Natural killer cell (primary cell): Measurements from ENCODE around the gene DIRAS3. TPM values are rescaled to one million over a fixed set of nuclear protein-coding genes. Genes with fewer than 3 reads are reported as not detected.

Experiments
- ATAC-seq, 3 donors: fragments of 150-1000 bp in 2 of 3; fragments of 200-7000 bp in 1 of 3; cut with Tn5 transposase; 1 replicate in 1 of 3; 2 replicates in 2 of 3; pipeline ENCODE4 v1.10.0; 2021; ENCODE audit warnings: mild to moderate bottlenecking in 2 of 3, moderate library complexity in 2 of 3
- DNase-seq, 2 donors: peaks; one replicate each; pipeline versions ENCODE4 v3.0.0 to v3.0.0-alpha.2; 2013 to 2021; ENCODE audit warnings: mixed read lengths in 1 of 2
- H3K27ac ChIP-seq: one replicate; pipeline ENCODE4 v1.5.1; 2013; ENCODE audit warnings: mild to moderate bottlenecking, low read length
- H3K27me3 ChIP-seq: one replicate; pipeline ENCODE4 v1.6.1; 2013; ENCODE audit warnings: low read length; ENCODE audit not compliant: control insufficient read depth, insufficient read depth
- H3K36me3 ChIP-seq: one replicate; pipeline ENCODE4 v1.6.1; 2013; ENCODE audit warnings: low read length; ENCODE audit not compliant: control insufficient read depth, insufficient read depth
- H3K4me1 ChIP-seq: one replicate; pipeline ENCODE4 v1.6.1; 2013; ENCODE audit warnings: low read length; ENCODE audit not compliant: control insufficient read depth, insufficient read depth
- H3K4me3 ChIP-seq: one replicate; pipeline ENCODE4 v1.5.1; 2013; ENCODE audit warnings: low read length
- H3K9me3 ChIP-seq: one replicate; pipeline ENCODE4 v1.6.1; 2013; ENCODE audit warnings: low read length; ENCODE audit not compliant: control insufficient read depth, insufficient read depth
- H3K27ac Mint-ChIP-seq, 2 donors: one replicate each; pipeline ENCODE4 v1.8.0; 2022; ENCODE audit warnings: mild to moderate bottlenecking in 2 of 2, mixed read lengths in 2 of 2, moderate library complexity in 1 of 2
- H3K27me3 Mint-ChIP-seq, 2 donors: one replicate each; pipeline ENCODE4 v1.8.0; 2022; ENCODE audit warnings: low read depth in 2 of 2, mixed read lengths in 2 of 2
- H3K36me3 Mint-ChIP-seq: one replicate; pipeline ENCODE4 v1.8.0; 2022; ENCODE audit warnings: mixed read lengths
- H3K4me1 Mint-ChIP-seq, 2 donors: one replicate each; pipeline ENCODE4 v1.8.0; 2022; ENCODE audit warnings: mixed read lengths in 2 of 2
- H3K4me3 Mint-ChIP-seq: one replicate; pipeline ENCODE4 v1.8.0; 2022; ENCODE audit warnings: mild to moderate bottlenecking, moderate library complexity, mixed read lengths
- H3K9me3 Mint-ChIP-seq, 2 donors: one replicate each; pipeline ENCODE4 v1.8.0; 2022; ENCODE audit warnings: mixed read lengths in 2 of 2
- CTCF ChIP-seq: fragments of 200-600 bp; IDR thresholded peaks from one replicate; pipeline ENCODE4 v1.8.0; 2022; ENCODE audit warnings: antibody characterized with exemption
- WGBS: methylation state at CpG from one replicate; pipeline ENCODE4 v1.1.7; 2013; ENCODE audit warnings: missing lambda C conversion rate; ENCODE audit not compliant: insufficient coverage; 5-methylcytosine and 5-hydroxymethylcytosine counted together
- intact Hi-C: fragments of 100-400 bp; cut with micrococcal nuclease; formaldehyde crosslinking; loops from one replicate; pipeline ENCODE4 v1.14.2; 2022
- total RNA-seq, 4 donors: library from RNA; stranded (reverse); fragments of 120-200 nt in 1 of 4; gene quantifications; one replicate each; pipeline versions ENCODE4 v1.2.3 to v1.2.4, GENCODE V29; 2013 to 2022

The DIRAS3 gene
- total RNA-seq, 3 donors from 2014 or later (not counting 1 experiment from before 2014, with no cell fraction given): not detected

GRCh38 chr1:68000191-68000590, 50.2 kb downstream of the DIRAS3 start:
- Mint-ChIP-seq H3K36me3 (peaks cover 9% of the 10 kb centered on the region), H3K9me3 (peaks cover 5 to 17% of the 10 kb centered on the region in 2 donors), H3K4me1 (no peaks in the 10 kb centered on the region), H3K27me3 (no peaks in the 10 kb centered on the region), H3K4me3 (no peak overlapping the region), H3K27ac (no peak overlapping the region)
- no peaks in the 10 kb centered on the region for H3K36me3 ChIP-seq
- TF ChIP-seq CTCF: no peak
- no peaks in the 10 kb centered on the region for H3K27me3 ChIP-seq
- H3K9me3 ChIP-seq: peaks cover 5% of the 10 kb centered on the region
- no CpG with 5 or more reads among the region's 1 CpG for WGBS
- H3K27ac ChIP-seq: no peak overlapping the region
- DNase-seq (no peak), ATAC-seq (no peak)
- H3K4me3 ChIP-seq: no peak overlapping the region
- no peaks in the 10 kb centered on the region for H3K4me1 ChIP-seq
- intact Hi-C loops: no loop called here

GRCh38 chr1:67997746-67998145, 52.7 kb downstream of the DIRAS3 start:
- H3K9me3 Mint-ChIP-seq: peaks cover 5 to 17% of the 10 kb centered on the region in 2 donors
- TF ChIP-seq CTCF: no peak
- peaks cover 9% of the 10 kb centered on the region for H3K36me3 Mint-ChIP-seq
- no peaks in the 10 kb centered on the region for H3K27me3 ChIP-seq
- H3K4me3 Mint-ChIP-seq: no peak overlapping the region
- DNase-seq (no peak), ATAC-seq (no peak)
- no peaks in the 10 kb centered on the region for H3K4me1 Mint-ChIP-seq
- no peaks in the 10 kb centered on the region for H3K36me3 ChIP-seq
- WGBS: 78% methylated on average over 1 of the region's 2 CpGs
- no peaks in the 10 kb centered on the region for H3K27me3 Mint-ChIP-seq
- peaks cover 5% of the 10 kb centered on the region for H3K9me3 ChIP-seq
- intact Hi-C loops: no loop called here
- no peak overlapping the region for H3K27ac Mint-ChIP-seq
- no peaks in the 10 kb centered on the region for H3K4me1 ChIP-seq
- H3K4me3 ChIP-seq: no peak overlapping the region
- no peak overlapping the region for H3K27ac ChIP-seq

Other genes with a start within 250 kb of the DIRAS3 start
- not detected for gene GNG12, start 217.2 kb downstream of the DIRAS3 start, total RNA-seq
- 1 to 10 TPM in 1 of 3 donors, under 1 TPM in 1, not detected in 1; 0.75 to 1.4 TPM for gene WLS, start 181.9 kb upstream of the DIRAS3 start, total RNA-seq